GM18526 (cell line): ENCODE results near the gene STK11IP.

Experiments used
- POLR2A ChIP-seq: IDR thresholded peaks from 3 replicates; pipeline ENCODE4 v1.6.1; 2011; ENCODE audit not compliant: insufficient read length; ENCODE audit errors: extremely low read depth

The STK11IP gene

DNA sequence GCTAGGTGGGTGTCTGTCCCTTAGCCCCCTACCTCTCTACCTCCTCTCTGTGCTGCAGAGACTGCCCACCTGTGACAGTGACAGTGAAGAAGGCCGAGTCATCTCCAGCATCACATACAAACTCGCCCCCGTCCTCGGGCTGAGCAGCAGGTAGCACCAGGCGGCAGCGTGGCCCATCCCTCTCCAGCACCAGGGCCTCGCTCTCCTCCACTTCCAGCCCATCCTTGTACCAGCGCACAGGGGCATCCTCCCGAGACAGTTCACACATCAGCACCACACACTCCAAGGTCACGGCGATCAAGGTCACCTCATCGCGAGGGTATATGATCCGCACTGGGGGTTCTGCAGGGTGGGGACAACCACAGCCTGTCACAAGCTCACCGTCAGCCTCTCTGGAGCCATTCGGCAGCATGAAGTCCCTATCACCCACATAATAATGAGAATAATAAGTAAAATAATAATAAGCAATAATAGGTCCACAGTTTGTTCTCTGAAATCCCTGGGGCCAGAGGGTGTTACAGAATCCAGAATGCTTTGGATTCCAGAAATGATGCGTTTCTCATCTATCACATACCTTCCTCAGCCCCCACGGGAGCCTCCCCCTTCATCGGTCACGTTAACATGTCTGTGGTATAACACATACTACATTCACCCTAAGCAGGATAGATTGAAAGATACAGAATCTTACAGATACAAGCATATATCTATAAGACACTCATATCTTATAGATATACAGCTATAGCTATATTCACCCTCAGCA lies 38.3 kb upstream of the STK11IP start:
- no peak for TF ChIP-seq POLR2A

DNA sequence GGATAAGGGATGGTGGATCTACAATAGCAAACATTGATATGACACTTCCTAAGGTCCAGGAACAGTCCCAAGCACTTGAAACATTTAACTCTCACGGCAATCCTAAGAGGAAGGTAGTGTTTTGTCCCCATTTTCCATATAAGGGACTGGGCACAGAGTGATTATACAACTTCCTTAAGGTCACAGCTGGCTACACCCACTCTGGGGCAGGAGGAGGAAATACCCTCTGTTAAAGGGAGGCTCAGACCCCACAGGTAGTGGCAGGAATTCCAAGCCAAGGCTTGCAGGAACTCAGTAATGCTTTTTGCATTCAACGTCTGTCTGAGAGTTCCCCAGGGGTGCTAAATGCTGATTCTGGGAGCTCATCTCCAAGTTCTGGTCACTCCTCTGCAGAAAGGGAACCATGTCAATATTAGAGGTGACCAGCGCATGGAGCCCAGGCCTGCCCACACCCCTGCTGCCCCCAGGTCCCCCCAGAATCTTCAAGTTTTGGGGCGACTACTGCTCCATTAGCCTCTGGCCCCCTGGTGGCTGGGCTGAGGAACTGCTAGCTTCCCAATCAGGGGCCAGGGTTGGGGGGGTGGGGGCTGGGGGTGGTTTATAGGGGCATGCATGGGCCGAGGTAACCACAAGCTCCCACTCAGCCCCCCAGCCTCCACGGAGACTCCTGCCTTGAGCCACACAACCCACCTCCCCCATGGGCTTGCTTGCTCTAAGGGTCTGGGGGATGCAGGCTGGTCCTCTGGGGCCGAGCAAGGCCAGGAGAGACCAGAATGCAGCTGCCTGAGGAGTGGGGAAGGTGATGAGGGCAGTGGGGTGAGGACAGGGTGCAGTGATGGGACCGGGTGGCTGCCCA lies 37.4 kb upstream of the STK11IP start:
- no peak for TF ChIP-seq POLR2A

DNA sequence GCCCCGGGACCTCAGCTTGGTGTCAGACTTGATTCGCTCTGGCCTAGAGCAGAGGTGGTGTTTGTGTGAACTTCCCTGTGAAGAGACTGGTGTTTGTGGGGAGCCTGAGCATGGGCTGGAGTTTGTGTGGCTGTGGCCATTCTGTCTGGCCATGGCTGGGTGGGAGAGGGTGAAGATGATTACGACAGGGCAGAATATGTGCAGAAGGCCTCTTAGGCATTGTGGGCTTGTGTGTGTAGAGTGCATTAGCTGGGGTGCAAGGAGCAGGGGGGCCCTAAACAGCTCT lies 36.8 kb upstream of the STK11IP start:
- TF ChIP-seq POLR2A, result no peak

DNA sequence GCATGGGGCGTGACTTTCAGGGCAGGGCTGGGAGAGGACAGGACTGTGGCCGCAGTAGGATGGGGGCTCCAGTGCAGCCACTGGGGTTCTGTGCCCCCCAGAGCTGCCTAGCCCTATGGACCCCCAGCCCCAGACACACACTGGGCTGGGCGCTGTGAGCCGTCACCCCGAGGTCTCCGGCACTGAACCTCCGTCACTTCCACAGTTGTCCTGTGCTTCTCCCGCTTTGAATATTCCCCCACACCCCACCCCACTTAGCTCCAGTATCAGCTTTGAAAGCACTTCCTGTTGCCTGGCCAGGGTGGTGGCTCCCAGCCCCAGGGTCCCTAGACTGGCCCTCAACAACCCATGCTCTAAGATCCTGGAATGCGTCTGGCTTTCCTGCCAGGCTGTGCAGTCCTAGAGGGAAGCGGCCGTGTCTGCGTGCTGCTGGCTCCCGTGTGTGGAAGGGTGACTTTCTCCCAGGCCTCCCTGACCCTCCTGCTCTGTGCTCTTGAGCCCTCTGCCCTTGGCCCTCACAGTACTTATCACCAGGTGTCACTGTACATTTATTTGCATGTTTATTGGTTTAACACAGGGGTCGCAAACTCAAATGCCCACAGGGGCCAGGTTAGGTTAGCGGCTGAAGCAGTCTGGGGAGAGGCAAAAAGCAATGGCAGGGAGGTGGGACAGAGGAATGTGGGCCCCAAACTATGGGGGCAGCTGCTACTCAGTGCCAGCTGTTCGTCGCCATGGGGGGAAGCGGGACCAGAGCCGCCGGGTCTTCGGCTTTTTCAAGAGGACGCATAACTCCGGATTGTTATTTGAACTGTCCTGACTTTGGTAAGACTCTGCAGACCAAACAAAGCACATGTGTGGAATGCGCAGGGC lies 36.2 kb upstream of the STK11IP start:
- TF ChIP-seq POLR2A, result no peak

DNA sequence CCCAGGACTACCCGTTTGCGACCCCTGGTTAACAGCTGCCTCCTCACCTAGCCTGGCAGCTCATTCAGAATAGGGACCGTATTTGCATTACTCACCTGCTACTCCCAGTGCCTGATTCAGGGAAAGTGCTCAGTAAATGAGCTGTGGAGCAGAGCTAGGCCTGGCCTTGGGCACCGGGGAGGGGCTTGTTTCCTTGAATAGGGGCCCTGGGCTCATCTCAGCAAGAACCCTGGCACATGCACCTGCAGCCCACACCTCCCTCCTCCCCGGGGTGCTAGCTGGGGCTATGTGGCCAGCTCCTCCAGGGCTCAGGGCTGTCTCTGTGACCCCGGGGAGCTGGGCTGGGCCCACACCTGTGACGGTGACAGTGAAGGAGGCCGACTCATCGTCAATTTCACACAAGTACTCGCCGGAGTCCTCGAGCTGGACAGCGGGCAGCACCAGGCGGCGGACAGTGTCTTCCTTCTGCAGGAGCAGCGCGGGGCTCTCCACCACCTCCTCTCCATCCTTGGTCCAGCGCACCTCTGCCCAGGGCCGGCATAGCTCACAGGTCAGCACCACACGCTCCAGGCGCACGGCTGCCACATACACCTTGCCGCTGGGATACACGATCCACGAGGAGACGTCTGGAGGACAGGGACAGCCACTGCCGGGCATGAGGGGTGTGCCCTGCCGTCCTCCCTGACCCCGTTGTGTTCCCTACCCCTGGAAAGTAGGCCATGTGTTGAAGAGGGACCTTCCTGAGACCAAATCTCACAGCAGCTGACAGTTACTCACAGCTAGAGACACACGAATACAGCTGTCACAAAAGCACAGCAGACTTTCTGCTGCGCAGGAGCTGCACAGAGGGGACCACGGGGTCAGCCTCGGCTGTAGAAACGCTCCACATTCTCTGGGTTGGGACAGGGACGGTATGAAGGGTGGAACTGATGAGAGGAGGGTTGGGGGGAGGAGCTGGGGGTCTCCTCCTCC lies 35.3 kb upstream of the STK11IP start:
- TF ChIP-seq POLR2A, result no peak

DNA sequence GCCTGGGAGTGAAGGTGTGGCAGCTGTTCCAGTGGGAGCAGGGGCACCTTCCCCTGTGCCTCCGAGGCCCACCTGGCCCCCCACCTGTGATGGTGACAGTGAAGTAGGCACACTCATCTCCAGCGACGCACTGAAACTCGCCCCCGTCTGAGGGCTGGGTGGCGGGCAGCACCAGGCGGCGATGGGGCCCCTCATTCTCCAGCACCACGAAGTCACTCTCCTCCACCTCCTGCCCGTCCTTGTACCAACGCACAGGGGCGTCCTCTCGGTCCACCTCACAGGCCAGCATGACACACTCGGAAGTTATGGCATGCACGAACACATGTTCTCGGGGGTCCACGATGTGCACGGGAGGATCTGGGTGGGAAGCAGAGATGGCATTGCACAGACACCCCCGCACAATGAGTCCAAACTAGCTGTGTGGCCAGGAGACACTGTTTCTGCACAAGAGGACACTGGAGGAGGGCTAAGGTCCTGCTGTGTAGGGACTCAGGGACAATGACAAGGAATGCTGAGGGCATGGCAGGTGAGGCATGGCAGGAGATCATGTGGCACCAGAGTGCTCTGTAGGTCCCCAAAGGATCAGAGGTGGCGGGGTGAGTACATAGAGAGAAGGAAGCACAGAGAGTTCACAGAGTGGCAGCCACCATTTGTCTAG lies 34.3 kb upstream of the STK11IP start:
- no peak for TF ChIP-seq POLR2A

DNA sequence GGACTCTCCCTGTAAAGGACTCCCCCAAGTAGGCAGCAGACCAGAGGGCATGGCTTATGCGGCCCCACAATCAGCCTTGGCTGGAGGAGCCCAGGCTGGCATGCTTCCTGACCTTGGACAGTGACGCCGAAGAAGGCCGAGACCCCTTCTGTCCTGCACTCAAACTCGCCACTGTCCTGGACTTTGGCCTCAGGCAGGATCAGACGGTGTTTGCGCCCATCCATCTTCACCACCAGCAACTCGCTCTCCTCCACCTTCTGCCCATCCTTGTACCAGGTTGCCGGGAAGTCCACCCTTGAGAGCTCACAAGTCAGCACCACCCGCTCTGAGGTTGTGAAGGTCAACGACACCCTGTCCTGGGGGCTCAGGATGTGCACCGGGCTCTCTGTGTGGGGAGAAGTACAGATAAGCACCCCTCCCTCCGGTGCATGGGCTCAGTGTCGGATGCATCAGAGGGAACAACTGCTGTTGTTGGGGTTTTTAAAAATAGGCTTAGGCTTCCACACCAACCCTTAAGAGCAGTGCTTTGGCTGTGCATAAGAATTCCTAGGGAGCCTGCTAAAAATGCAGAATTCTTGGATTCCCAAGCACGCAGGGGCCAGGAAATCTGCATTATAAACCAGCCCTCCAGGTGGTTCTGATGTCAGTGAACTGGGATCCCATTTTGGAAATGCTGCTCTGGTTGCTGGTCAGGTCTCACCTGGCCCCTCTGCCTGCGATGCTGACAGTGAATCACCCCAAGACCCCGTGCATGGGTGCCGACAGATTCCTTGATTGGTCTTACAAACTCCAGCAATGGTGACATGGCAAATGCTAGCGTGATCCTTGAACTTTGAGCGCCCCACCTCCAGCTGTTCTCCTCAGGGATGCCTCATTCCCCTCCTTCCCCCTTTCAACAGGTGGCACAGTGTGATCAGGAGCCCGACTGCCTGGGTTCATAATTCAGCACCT lies 32.3 kb upstream of the STK11IP start:
- TF ChIP-seq POLR2A, result no peak

DNA sequence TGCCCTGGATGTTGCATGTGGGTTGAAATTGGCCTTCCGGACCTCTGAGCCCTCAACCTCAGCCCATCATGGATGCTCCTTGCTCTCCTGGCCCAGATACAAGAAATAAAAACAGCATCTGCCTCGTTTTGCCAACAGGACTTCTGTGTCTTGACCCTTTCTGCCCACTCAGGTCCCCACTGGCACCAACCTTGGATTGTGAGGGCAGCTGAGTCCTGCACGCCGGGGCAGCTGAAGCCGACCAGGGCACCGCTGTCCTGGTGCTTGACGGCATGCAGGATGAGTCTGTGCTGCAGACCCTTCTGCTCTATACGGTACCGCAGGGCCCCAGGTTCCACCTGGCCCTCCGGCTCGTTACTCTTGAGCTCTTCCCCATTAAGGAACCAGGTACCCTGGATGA lies 31.0 kb upstream of the STK11IP start:
- TF ChIP-seq POLR2A, result no peak

DNA sequence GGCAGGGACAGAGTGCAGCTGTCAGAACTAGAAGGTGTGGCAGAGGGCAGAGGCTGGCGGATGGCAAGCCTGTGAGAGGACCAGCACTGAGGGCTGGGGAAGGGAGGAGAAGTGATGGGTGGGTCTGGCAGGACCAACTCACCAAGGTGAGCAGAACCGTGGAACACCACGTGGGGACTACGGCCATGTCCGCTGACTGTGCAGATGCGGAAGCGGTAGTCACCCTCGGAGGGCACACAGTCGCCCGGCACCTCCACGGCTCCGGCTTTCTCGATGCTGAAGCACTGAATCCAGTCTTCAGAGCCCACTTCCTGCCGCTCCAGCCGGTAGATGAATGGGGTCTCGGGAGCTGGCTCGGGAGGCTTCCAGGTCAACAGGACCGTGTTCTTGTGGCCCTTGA lies 30.5 kb upstream of the STK11IP start:
- no peak for TF ChIP-seq POLR2A

DNA sequence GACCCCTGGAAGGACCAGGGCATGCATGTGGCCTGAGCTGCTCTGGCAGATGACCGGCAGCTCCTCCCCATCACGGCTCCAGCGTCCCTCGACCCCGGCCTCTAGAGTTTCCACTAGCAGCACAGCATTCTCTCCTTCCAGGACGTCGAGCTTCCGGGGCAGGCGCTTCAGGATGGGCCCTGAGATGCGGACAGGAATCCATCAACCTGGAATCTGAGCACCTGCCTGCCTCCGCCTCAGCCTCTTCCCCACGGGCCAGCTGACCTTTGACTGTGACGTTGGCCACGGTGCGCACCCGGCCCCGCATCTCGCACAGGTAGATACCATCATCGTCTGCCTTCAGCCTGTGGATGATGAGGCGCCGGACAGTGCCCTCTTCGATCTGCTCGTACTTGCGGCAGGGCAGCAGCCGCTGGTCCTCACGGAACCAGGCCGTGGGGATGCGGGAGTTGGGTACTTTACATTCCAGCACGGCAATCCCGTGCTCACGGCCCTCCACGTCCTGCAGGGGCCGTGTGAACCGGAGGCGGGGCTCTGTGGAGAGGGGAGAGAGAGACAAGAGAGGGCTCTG lies 29.8 kb upstream of the STK11IP start:
- no peak for TF ChIP-seq POLR2A

DNA sequence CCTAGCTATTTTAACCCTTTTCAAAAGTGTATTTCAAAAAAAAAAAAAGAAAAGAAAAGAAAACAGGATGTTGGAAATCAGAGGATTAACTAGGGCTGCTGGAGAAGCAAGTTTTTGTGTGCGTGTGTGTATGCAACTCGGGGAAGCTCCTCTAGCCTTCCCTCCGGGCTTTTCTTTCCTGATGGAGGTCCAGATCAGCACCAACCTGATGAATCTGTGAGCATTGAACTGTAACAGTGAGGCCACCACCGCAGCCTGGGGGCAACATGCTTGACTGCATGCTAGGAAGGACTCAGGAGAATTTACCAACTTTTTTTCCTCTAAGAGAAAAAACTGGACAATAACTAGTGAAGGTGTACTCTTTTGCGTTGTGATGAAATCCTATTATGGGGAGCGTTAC lies 28.6 kb upstream of the STK11IP start:
- TF ChIP-seq POLR2A, result no peak

DNA sequence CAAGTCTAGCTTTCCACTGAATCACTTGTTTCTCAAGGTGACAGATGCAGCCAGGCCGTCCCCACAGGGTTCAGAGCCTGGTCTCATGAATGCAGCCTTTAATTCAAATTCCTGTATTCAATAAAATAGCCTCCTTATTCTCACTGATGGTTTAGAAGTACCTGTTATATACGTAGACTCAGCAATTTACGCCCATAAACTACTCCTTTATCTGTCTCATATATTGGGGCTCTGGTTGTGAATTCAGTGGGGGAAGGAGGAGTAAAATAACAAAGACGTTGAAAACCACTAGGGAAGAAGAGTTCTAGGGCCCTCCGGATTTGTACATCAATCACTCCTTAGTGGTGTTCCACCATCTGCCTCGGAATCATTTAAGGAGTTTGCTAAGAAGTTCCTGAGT lies 28.0 kb upstream of the STK11IP start:
- TF ChIP-seq POLR2A, result no peak
